ENCODE measurements around the gene NT5DC2.

DNA sequence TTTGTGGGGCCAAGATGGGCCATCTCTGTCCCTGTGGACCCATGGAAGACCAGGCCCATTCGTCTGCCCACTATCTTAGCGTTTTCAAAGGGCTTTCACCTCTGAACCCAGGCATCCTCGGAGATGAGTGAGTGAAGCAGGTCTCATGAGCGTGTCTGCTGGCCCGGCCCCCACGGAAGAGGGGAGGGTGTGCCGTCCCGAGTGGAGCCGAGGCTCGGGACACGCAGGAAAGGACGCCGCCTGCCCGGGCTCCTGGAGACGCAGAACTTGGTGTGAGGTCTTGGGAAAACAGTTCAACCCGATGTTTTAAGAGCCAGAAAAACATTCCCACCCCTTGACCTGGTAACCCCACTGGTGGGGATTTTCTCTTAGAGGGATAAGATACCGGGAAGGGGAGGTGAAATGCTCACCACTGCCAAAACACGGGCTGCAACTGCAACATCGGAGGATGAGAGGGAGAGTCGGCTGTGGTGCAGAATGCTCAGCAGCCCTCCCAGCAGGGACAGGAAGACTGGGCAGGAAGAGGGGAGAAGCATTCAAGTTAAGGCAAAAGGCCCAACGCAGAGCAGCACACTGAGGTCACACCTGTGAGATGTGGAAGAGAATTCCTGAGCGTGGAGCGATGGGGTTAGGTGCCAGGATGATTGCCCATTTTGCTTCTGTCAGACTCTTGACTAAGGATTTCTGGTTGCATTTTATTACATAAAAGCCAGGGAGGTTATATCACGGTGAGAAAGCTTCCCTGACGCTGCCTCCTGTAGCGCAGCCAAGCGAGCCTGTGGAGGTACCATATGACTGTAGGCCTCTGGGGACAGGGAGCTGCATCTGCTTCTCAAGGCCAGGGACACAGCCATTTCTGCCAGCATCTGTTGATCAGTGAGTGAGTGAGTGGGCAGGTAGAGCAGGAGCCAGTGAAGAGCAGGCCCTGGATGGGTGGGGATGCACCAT, 52.6 kb downstream of the NT5DC2 start:
- TF ChIP-seq CTCF (IDR thresholded peaks at IDR 0.05) (no peak), POLR2A (IDR thresholded peaks at IDR 0.05) (no peak)
